H1 (cell line): ENCODE results near the gene RAD51B. TPM values are rescaled to one million over a fixed set of nuclear protein-coding genes. Genes with fewer than 3 reads are reported as not detected.

Source experiments
- BACH1 ChIP-seq: IDR thresholded peaks from 2 replicates; pipeline ENCODE4 v1.6.1; 2012; ENCODE audit warnings: low read length, improper control_type of control experiment
- BCL11A ChIP-seq, 2 experiments: IDR thresholded peaks; one replicate each; pipeline ENCODE4 v1.6.1; 2011; ENCODE audit warnings: low read depth in 2 of 2, low read length in 2 of 2, mild to moderate bottlenecking in 2 of 2
- HDAC2 ChIP-seq, 2 experiments: fragments of 300-600 bp in 1 of 2; sonication (generic) in 1 of 2; IDR thresholded peaks; 2 replicates each; pipeline ENCODE4 v1.6.1; 2011 to 2012; ENCODE audit warnings: low read depth in 2 of 2, low read length in 2 of 2, mild to moderate bottlenecking in 2 of 2, moderate library complexity in 2 of 2, borderline replicate concordance in 1 of 2, inconsistent platforms in 1 of 2
- RFX5 ChIP-seq: IDR thresholded peaks from 2 replicates; pipeline ENCODE4 v1.6.1; 2011; ENCODE audit warnings: low read depth, low read length, improper control_type of control experiment, borderline replicate concordance
- RXRA ChIP-seq: IDR thresholded peaks from 2 replicates; pipeline ENCODE4 v1.6.1; 2011; ENCODE audit warnings: low read depth, mild to moderate bottlenecking, low read length, moderate library complexity; ENCODE audit not compliant: insufficient read depth
- TAF7 ChIP-seq: optimal IDR thresholded peaks from 2 replicates; pipeline ENCODE3; 2011; ENCODE audit warnings: low read depth, mild to moderate bottlenecking, inconsistent platforms, low read length, moderate library complexity, borderline replicate concordance
- polyA plus RNA-seq, 7 experiments: library from polyadenylated mRNA; depleted of rRNA in 3 of 7; stranded (reverse) in 5 of 7; unstranded in 2 of 7; fragments of >200 nt in 5 of 7; fragments of 200-250 nt in 2 of 7; gene quantifications; 1 replicate in 5 of 7; 2 replicates in 1 of 7; 4 replicates in 1 of 7; pipeline versions ENCODE4 v1.2.1 to v1.2.3, GENCODE V29; 2011 to 2013; ENCODE audit warnings: missing spikeins in 2 of 7, mixed read lengths in 2 of 7
- total RNA-seq: library from RNA; stranded (reverse); fragmentation: NEBNext Ultra II Directional; extraction: Animal tissue kit (Norgen Biotek cat#: 25700); gene quantifications from 2 replicates; pipeline ENCODE4 v1.2.1, GENCODE V29; 2021

RAD51B gene
- total and polyA plus RNA-seq, 2 of the 8 experiments (the other 6 are each of a cell fraction or from before 2014, with no cell fraction given) = 3.9 to 14.9 TPM

DNA sequence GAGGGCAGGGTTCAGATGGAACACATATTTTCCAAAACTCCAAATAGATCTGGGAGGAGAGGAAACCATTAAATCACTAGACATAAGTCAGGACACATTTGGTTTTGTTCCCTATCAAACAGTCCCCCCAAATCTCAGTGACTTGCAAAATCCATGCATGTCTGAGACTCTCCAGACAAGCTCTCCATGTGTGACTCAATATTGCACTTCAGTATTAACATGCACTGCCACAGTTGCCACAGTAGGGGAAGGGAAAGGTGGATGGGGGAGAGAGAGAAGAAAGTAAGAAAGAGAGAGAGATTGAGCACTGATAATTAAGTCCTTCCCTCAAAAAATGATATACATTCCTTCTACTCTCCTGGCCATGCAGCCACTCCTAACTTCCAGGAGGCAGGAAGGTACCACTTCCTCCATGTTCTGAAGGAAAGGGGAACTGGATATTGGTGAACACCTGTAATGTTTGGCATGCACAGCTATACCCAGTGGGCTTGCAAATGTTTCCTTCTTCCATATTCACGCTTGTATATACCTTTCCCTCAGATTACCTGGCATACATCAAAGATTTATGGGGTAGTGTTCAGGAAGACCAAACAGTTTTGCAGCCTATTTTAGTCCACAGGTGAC lies 663.3 kb downstream of the RAD51B start (continued):
- TF ChIP-seq BCL11A (IDR thresholded peaks at IDR 0.05; ENCODE audit: low read depth in 2 of 2, low read length in 2 of 2) (no peak), BACH1 (no peak), TAF7 (no peak), HDAC2 (IDR thresholded peaks at IDR 0.05; ENCODE audit: borderline replicate concordance in 1 of 2, low read depth in 2 of 2, low read length in 2 of 2) (no peak), RFX5 (no peak), RXRA (no peak)
